Activated naive CD4-positive, alpha-beta T cell treated with anti-CD3 and anti-CD28 coated beads, Interleukin-2, amount 50 U/mL, for 72 hours (primary cell): Measurements from ENCODE around the gene USP22. TPM values are rescaled to one million over a fixed set of nuclear protein-coding genes. Genes with fewer than 3 reads are reported as not detected.
"Not testable (repeated sequence)": the region's sequence is repeated elsewhere in the genome, so short reads cannot be mapped to it uniquely, and the experiment has no call there.

Experiments
- ATAC-seq, 2 donors: fragments of 150-1000 bp; cut with Tn5 transposase; 2 replicates each; pipeline ENCODE4 v1.10.0; 2021; ENCODE audit warnings: mild to moderate bottlenecking in 2 of 2, moderate library complexity in 2 of 2
- DNase-seq, 2 donors: peaks; one replicate each; pipeline ENCODE4 v3.0.0; 2021 to 2022; ENCODE audit warnings: low spot score in 2 of 2
- H3K27ac Mint-ChIP-seq, 2 donors: one replicate each; pipeline ENCODE4 v1.8.0; 2022; ENCODE audit warnings: mild to moderate bottlenecking in 2 of 2, mixed read lengths in 2 of 2
- H3K36me3 Mint-ChIP-seq, 2 donors: one replicate each; pipeline ENCODE4 v1.8.0; 2022; ENCODE audit warnings: mixed read lengths in 2 of 2
- H3K9me3 Mint-ChIP-seq, 2 donors: one replicate each; pipeline ENCODE4 v1.8.0; 2022; ENCODE audit warnings: mixed read lengths in 2 of 2
- total RNA-seq, 2 donors: library from RNA; stranded (reverse); gene quantifications; one replicate each; pipeline ENCODE4 v1.2.3, GENCODE V29; 2022

Gene USP22
- 100 to 1,000 TPM; 146 to 180 TPM for total RNA-seq

- Mint-ChIP-seq H3K27ac (peak within 1 kb of the TSS; percentile 92 to 98), H3K36me3 (peaks cover 9 to 11% of the 10 kb centered on the region in 2 donors), H3K9me3 (no peaks in the 10 kb centered on the region)
- ATAC-seq (peak; percentile 60 to 69), DNase-seq (peak in 1 of 2 donors; percentile 92)
Measured at GRCh38 chr17:21042458-21043295, at the start of gene USP22. Gene USP22, minus strand, starts transcription at chr17:21043011. Its CDS starts 176 bp downstream, at chr17:21042835.

- no peak overlapping the region for H3K27ac Mint-ChIP-seq
- no peaks in the 10 kb centered on the region for H3K9me3 Mint-ChIP-seq
- no peaks in the 10 kb centered on the region for H3K36me3 Mint-ChIP-seq
- no peak for DNase-seq
- no peak for ATAC-seq
Measured at GRCh38 chr17:21090902-21091618, 48.2 kb upstream of the USP22 start.

GRCh38 chr17:21089933-21090901, 47.4 kb upstream of the USP22 start:
- ATAC-seq (no peak), DNase-seq (no peak)
- no peaks in the 10 kb centered on the region for H3K36me3 Mint-ChIP-seq
- H3K9me3 Mint-ChIP-seq = no peaks in the 10 kb centered on the region
- H3K27ac Mint-ChIP-seq = no peak overlapping the region

GRCh38 chr17:21089145-21089544, 46.3 kb upstream of the USP22 start:
- Mint-ChIP-seq H3K27ac (no peak overlapping the region), H3K36me3 (no peaks in the 10 kb centered on the region), H3K9me3 (no peaks in the 10 kb centered on the region)
- ATAC-seq (peak; percentile 53 to 70), DNase-seq (no peak)

- DNase-seq = no peak
- ATAC-seq = no peak
- no peaks in the 10 kb centered on the region for H3K36me3 Mint-ChIP-seq
- H3K9me3 Mint-ChIP-seq = no peaks in the 10 kb centered on the region
- H3K27ac Mint-ChIP-seq = no peak overlapping the region
Measured at GRCh38 chr17:21085707-21086106, 42.9 kb upstream of the USP22 start.

- not testable (repeated sequence) for H3K9me3 Mint-ChIP-seq, DNase-seq, ATAC-seq, H3K27ac Mint-ChIP-seq, H3K36me3 Mint-ChIP-seq
Measured at GRCh38 chr17:21085280-21085679, 42.5 kb upstream of the USP22 start.

GRCh38 chr17:21082001-21082436, 39.2 kb upstream of the USP22 start:
- H3K36me3 Mint-ChIP-seq = no peaks in the 10 kb centered on the region
- DNase-seq = no peak
- no peak overlapping the region for H3K27ac Mint-ChIP-seq
- ATAC-seq = no peak
- H3K9me3 Mint-ChIP-seq = no peaks in the 10 kb centered on the region

- no peak for DNase-seq
- H3K36me3 Mint-ChIP-seq = no peaks in the 10 kb centered on the region
- no peak for ATAC-seq
- H3K27ac Mint-ChIP-seq = no peak overlapping the region
- no peaks in the 10 kb centered on the region for H3K9me3 Mint-ChIP-seq
Measured at GRCh38 chr17:21079196-21079595, 36.4 kb upstream of the USP22 start.

- no peaks in the 10 kb centered on the region for H3K9me3 Mint-ChIP-seq
- ATAC-seq = no peak
- DNase-seq = no peak
- H3K36me3 Mint-ChIP-seq = no peaks in the 10 kb centered on the region
- no peak overlapping the region for H3K27ac Mint-ChIP-seq
Measured at GRCh38 chr17:21078016-21078780, 35.4 kb upstream of the USP22 start.

- ATAC-seq (no peak), DNase-seq (no peak)
- Mint-ChIP-seq H3K36me3 (no peaks in the 10 kb centered on the region), H3K9me3 (no peaks in the 10 kb centered on the region), H3K27ac (no peak overlapping the region)
Measured at GRCh38 chr17:21077281-21077680, 34.5 kb upstream of the USP22 start.

GRCh38 chr17:21076242-21076641, 33.4 kb upstream of the USP22 start:
- H3K9me3 Mint-ChIP-seq = no peaks in the 10 kb centered on the region
- no peaks in the 10 kb centered on the region for H3K36me3 Mint-ChIP-seq
- ATAC-seq (no peak), DNase-seq (no peak)
- H3K27ac Mint-ChIP-seq = no peak overlapping the region

- H3K27ac Mint-ChIP-seq = no peak overlapping the region
- H3K9me3 Mint-ChIP-seq = no peaks in the 10 kb centered on the region
- DNase-seq (no peak), ATAC-seq (no peak)
- no peaks in the 10 kb centered on the region for H3K36me3 Mint-ChIP-seq
Measured at GRCh38 chr17:21075739-21076085, 32.9 kb upstream of the USP22 start.

- no peak for DNase-seq
- no peak overlapping the region for H3K27ac Mint-ChIP-seq
- H3K9me3 Mint-ChIP-seq = no peaks in the 10 kb centered on the region
- no peak for ATAC-seq
- no peaks in the 10 kb centered on the region for H3K36me3 Mint-ChIP-seq
Measured at GRCh38 chr17:21072745-21073197, 30.0 kb upstream of the USP22 start.

- ATAC-seq = no peak
- no peaks in the 10 kb centered on the region for H3K9me3 Mint-ChIP-seq
- no peaks in the 10 kb centered on the region for H3K36me3 Mint-ChIP-seq
- no peak overlapping the region for H3K27ac Mint-ChIP-seq
- DNase-seq = no peak
Measured at GRCh38 chr17:21066394-21066793, 23.6 kb upstream of the USP22 start.

- no peaks in the 10 kb centered on the region for H3K9me3 Mint-ChIP-seq
- ATAC-seq = no peak
Measured at GRCh38 chr17:21061971-21062526, 19.2 kb upstream of the USP22 start.

More at GRCh38 chr17:21061971-21062526, 19.2 kb upstream of the USP22 start:
- no peaks in the 10 kb centered on the region for H3K36me3 Mint-ChIP-seq
- no peak overlapping the region for H3K27ac Mint-ChIP-seq
- no peak for DNase-seq
